M059J (cell line): ENCODE data around the gene IMPA2. TPM values are rescaled to one million over a fixed set of nuclear protein-coding genes. Genes with fewer than 3 reads are reported as not detected.
"Not testable (repeated sequence)": the region's sequence is repeated elsewhere in the genome, so short reads cannot be mapped to it uniquely, and the experiment has no call there.

Experiments
- DNase-seq: peaks from one replicate; pipeline ENCODE4 v3.0.0-alpha.2; 2012; ENCODE audit warnings: low read depth
- total RNA-seq: library from RNA; depleted of rRNA; stranded (reverse); fragments of >200 nt; shearing (Covaris generic); gene quantifications from 2 replicates; pipeline ENCODE4 v1.2.3, GENCODE V29; 2014

The IMPA2 gene
- total RNA-seq, 1 experiment from 2014 or later, result 10.4 TPM

- no peak for DNase-seq
Observed at GRCh38 chr18:12028040-12028628, 46.8 kb downstream of the IMPA2 start.

- no peak for DNase-seq
Observed at GRCh38 chr18:12028674-12029073, 47.4 kb downstream of the IMPA2 start.

GRCh38 chr18:12029786-12030584, 48.7 kb downstream of the IMPA2 start:
- DNase-seq, result no peak

- DNase-seq, result no peak
Observed at GRCh38 chr18:12030670-12031069, 49.4 kb downstream of the IMPA2 start.

- DNase-seq, result no peak
Observed at GRCh38 chr18:12031181-12031580, 49.9 kb downstream of the IMPA2 start.

GRCh38 chr18:12031846-12032245, 50.5 kb downstream of the IMPA2 start:
- DNase-seq, result peak; percentile 61

GRCh38 chr18:12032786-12033642, 51.7 kb downstream of the IMPA2 start:
- peak; percentile 56 for DNase-seq

- no peak for DNase-seq
Observed at GRCh38 chr18:12033643-12034025, 52.3 kb downstream of the IMPA2 start.

- DNase-seq, result no peak
Observed at GRCh38 chr18:12034241-12035100, 53.2 kb downstream of the IMPA2 start.

- no peak for DNase-seq
Observed at GRCh38 chr18:12035481-12035880, 54.2 kb downstream of the IMPA2 start.

- no peak for DNase-seq
Observed at GRCh38 chr18:12036201-12036751, 55.0 kb downstream of the IMPA2 start.

- DNase-seq, result no peak
Observed at GRCh38 chr18:12038082-12038638, 56.9 kb downstream of the IMPA2 start.

GRCh38 chr18:12038639-12039539, 57.6 kb downstream of the IMPA2 start:
- peak; percentile 70 for DNase-seq

GRCh38 chr18:12039540-12039930, 58.2 kb downstream of the IMPA2 start:
- DNase-seq, result not testable (repeated sequence)

GRCh38 chr18:12041561-12041960, 60.3 kb downstream of the IMPA2 start:
- DNase-seq, result peak; percentile 91

- DNase-seq, result no peak
Observed at GRCh38 chr18:12043811-12044210, 62.5 kb downstream of the IMPA2 start.

GRCh38 chr18:12044591-12044990, 63.3 kb downstream of the IMPA2 start:
- peak; percentile 68 for DNase-seq

- no peak for DNase-seq
Observed at GRCh38 chr18:12046046-12046750, 64.9 kb downstream of the IMPA2 start.

- peak; percentile 12 for DNase-seq
Observed at GRCh38 chr18:12046751-12047335, 65.5 kb downstream of the IMPA2 start.
